CD14-positive monocyte (primary cell): ENCODE data around the gene GALNT17. TPM values are rescaled to one million over a fixed set of nuclear protein-coding genes. Genes with fewer than 3 reads are reported as not detected.

Experiments
- DNase-seq, 3 donors: peaks; one replicate each; pipeline ENCODE4 v3.0.0-alpha.2; 2011 to 2022
- H2AFZ ChIP-seq: 2 replicates; pipeline ENCODE4 v1.6.0; 2012; ENCODE audit warnings: mild to moderate bottlenecking, low read depth, low read length, inconsistent platforms; ENCODE audit not compliant: insufficient read depth, poor library complexity, severe bottlenecking
- H3K27ac ChIP-seq, 2 donors: 1 replicate in 1 of 2; 2 replicates in 1 of 2; pipeline ENCODE4 v1.5.1; 2012 to 2013; ENCODE audit warnings: low read length in 2 of 2, control low read depth in 1 of 2, inconsistent platforms in 1 of 2, low read depth in 1 of 2, mild to moderate bottlenecking in 1 of 2
- H3K27me3 ChIP-seq, 2 donors: one replicate each; pipeline versions ENCODE4 v1.6.0 to v1.6.1; 2011 to 2013; ENCODE audit warnings: low read length in 2 of 2; ENCODE audit not compliant: control insufficient read depth in 2 of 2, insufficient read depth in 2 of 2
- H3K36me3 ChIP-seq, 2 donors: replicated peaks in 1 of 2; 1 replicate in 1 of 2; 2 replicates in 1 of 2; pipeline versions ENCODE4 v1.5.1 to v1.6.1; 2012 to 2013; ENCODE audit warnings: low read length in 2 of 2, control low read depth in 1 of 2, inconsistent platforms in 1 of 2, mild to moderate bottlenecking in 1 of 2; ENCODE audit not compliant: insufficient read depth in 2 of 2, control insufficient read depth in 1 of 2
- H3K4me1 ChIP-seq, 2 donors: 1 replicate in 1 of 2; 2 replicates in 1 of 2; pipeline versions ENCODE4 v1.5.1 to v1.6.1; 2012 to 2013; ENCODE audit warnings: low read length in 2 of 2, control low read depth in 1 of 2, inconsistent platforms in 1 of 2, mild to moderate bottlenecking in 1 of 2, moderate library complexity in 1 of 2; ENCODE audit not compliant: insufficient read depth in 2 of 2, control insufficient read depth in 1 of 2
- H3K4me2 ChIP-seq: replicated peaks from 2 replicates; pipeline ENCODE3; 2012; ENCODE audit warnings: low read length, moderate library complexity, mild to moderate bottlenecking; ENCODE audit not compliant: poor library complexity, severe bottlenecking; ENCODE audit errors: extremely low read depth
- H3K4me3 ChIP-seq, 3 experiments: fragments of 200-600 bp in 1 of 3; sonication (generic) in 1 of 3; replicated peaks in 1 of 3; 1 replicate in 2 of 3; 2 replicates in 1 of 3; pipeline ENCODE4 v1.5.1; 2011 to 2013; ENCODE audit warnings: low read length in 3 of 3, mild to moderate bottlenecking in 3 of 3, control low read depth in 2 of 3, low read depth in 2 of 3, inconsistent platforms in 1 of 3, moderate library complexity in 1 of 3
- H3K79me2 ChIP-seq: 2 replicates; pipeline ENCODE4 v1.6.0; 2012; ENCODE audit warnings: mild to moderate bottlenecking, control low read depth, inconsistent platforms, low read length, moderate library complexity; ENCODE audit not compliant: insufficient read depth
- H3K9ac ChIP-seq: 2 replicates; pipeline ENCODE4 v1.6.0; 2017; ENCODE audit warnings: low read length, mild to moderate bottlenecking; ENCODE audit not compliant: insufficient read depth, poor library complexity, severe bottlenecking
- H3K9me3 ChIP-seq, 2 donors: replicated peaks in 1 of 2; 1 replicate in 1 of 2; 2 replicates in 1 of 2; pipeline versions ENCODE4 v1.5.1 to v1.6.1; 2012 to 2013; ENCODE audit warnings: low read length in 2 of 2, control low read depth in 1 of 2; ENCODE audit not compliant: control insufficient read depth in 1 of 2, insufficient read depth in 1 of 2
- H4K20me1 ChIP-seq: 2 replicates; pipeline ENCODE4 v1.6.0; 2012; ENCODE audit warnings: mild to moderate bottlenecking, low read length, control low read depth, moderate library complexity; ENCODE audit not compliant: insufficient read depth
- H3K27ac Mint-ChIP-seq, 7 donors: one replicate each; pipeline ENCODE4 v1.8.0; 2020; ENCODE audit warnings: mild to moderate bottlenecking in 7 of 7, mixed read lengths in 7 of 7, moderate library complexity in 6 of 7, inconsistent platforms in 2 of 7
- H3K27me3 Mint-ChIP-seq, 3 donors: one replicate each; pipeline ENCODE4 v1.8.0; 2021 to 2022; ENCODE audit warnings: low read depth in 3 of 3, mild to moderate bottlenecking in 3 of 3, mixed read lengths in 3 of 3, moderate library complexity in 3 of 3, inconsistent platforms in 1 of 3
- H3K36me3 Mint-ChIP-seq, 2 donors: one replicate each; pipeline ENCODE4 v1.8.0; 2020; ENCODE audit warnings: mixed read lengths in 2 of 2, inconsistent platforms in 1 of 2, mild to moderate bottlenecking in 1 of 2
- H3K4me1 Mint-ChIP-seq: one replicate; pipeline ENCODE4 v1.8.0; 2020; ENCODE audit warnings: mild to moderate bottlenecking, mixed read lengths
- H3K4me3 Mint-ChIP-seq, 2 donors: one replicate each; pipeline ENCODE4 v1.8.0; 2020; ENCODE audit warnings: mild to moderate bottlenecking in 2 of 2, mixed read lengths in 2 of 2, moderate library complexity in 1 of 2
- H3K9me3 Mint-ChIP-seq, 7 donors: one replicate each; pipeline ENCODE4 v1.8.0; 2020 to 2022; ENCODE audit warnings: mixed read lengths in 7 of 7, mild to moderate bottlenecking in 6 of 7, moderate library complexity in 6 of 7, inconsistent platforms in 2 of 7
- WGBS: methylation state at CpG from one replicate; pipeline ENCODE4 v1.1.5; 2013; ENCODE audit warnings: missing lambda C conversion rate; ENCODE audit not compliant: insufficient coverage; 5-methylcytosine and 5-hydroxymethylcytosine counted together
- intact Hi-C, 2 donors: fragments of 100-400 bp; cut with micrococcal nuclease; formaldehyde crosslinking; loops; one replicate each; pipeline versions ENCODE4 v1.15.0 to v1.15.1; 2023
- polyA plus RNA-seq, 3 donors: library from polyadenylated mRNA; depleted of rRNA in 1 of 3; unstranded in 2 of 3; stranded (reverse) in 1 of 3; fragments of 300-500 nt in 2 of 3; fragments of >200 nt in 1 of 3; fragmentation: Illumina TruSeq in 2 of 3; gene quantifications; 1 replicate in 2 of 3; 2 replicates in 1 of 3; pipeline ENCODE4 v1.2.3, GENCODE V29; 2012 to 2021
- TF ChIP-seq, protein P1 (sequence below): fragments of 200-600 bp; IDR thresholded peaks from one replicate; pipeline ENCODE4 v1.8.0; 2022; ENCODE audit warnings: antibody characterized with exemption, mild to moderate bottlenecking

The GALNT17 gene
- polyA plus RNA-seq, 3 donors: not detected

DNA sequence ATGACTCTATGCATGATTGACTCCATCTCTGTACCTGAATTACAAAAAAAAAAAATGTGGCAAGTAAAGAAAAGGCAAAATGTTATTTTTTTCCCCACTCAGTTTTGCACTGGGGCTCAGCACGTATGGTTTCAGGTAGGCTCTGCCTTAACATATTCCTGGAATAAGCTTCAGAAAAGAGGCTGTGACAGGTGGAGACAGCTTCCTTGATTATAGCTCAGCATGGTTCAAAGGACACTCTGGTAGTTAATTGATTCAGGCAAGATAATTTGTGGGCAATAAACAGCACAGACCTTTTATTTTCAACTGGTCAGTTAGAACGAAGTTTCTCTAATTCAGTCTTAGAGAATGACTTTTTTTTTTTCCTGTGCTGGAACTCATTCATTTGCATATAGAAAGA, 347.3 kb downstream of the GALNT17 start:
- no peaks in the 10 kb centered on the region for H3K4me1 Mint-ChIP-seq
- H3K27me3 Mint-ChIP-seq: peaks cover 0 to 2% (median 2%) of the 10 kb centered on the region in 3 donors
- H3K27ac Mint-ChIP-seq: no peak overlapping the region
- peaks cover 0 to 12% of the 10 kb centered on the region in 2 donors for H3K9me3 ChIP-seq
- DNase-seq: no peak
- H4K20me1 ChIP-seq: no peaks in the 10 kb centered on the region
- no peaks in the 10 kb centered on the region for H3K79me2 ChIP-seq
- H2AFZ ChIP-seq: no peak overlapping the region
- no peaks in the 10 kb centered on the region for H3K27me3 ChIP-seq
- no CpG with 5 or more reads among the region's 2 CpGs for WGBS
- no peak overlapping the region for H3K27ac ChIP-seq
- TF ChIP-seq, protein P1, sequence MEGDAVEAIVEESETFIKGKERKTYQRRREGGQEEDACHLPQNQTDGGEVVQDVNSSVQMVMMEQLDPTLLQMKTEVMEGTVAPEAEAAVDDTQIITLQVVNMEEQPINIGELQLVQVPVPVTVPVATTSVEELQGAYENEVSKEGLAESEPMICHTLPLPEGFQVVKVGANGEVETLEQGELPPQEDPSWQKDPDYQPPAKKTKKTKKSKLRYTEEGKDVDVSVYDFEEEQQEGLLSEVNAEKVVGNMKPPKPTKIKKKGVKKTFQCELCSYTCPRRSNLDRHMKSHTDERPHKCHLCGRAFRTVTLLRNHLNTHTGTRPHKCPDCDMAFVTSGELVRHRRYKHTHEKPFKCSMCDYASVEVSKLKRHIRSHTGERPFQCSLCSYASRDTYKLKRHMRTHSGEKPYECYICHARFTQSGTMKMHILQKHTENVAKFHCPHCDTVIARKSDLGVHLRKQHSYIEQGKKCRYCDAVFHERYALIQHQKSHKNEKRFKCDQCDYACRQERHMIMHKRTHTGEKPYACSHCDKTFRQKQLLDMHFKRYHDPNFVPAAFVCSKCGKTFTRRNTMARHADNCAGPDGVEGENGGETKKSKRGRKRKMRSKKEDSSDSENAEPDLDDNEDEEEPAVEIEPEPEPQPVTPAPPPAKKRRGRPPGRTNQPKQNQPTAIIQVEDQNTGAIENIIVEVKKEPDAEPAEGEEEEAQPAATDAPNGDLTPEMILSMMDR: no peak
- no peaks in the 10 kb centered on the region for H3K36me3 ChIP-seq
- no peaks in the 10 kb centered on the region for H3K4me1 ChIP-seq
- no peak overlapping the region for H3K9ac ChIP-seq
- no peak overlapping the region for H3K4me2 ChIP-seq
- peaks cover 0 to 16% (median 4%) of the 10 kb centered on the region in 7 donors for H3K9me3 Mint-ChIP-seq
- intact Hi-C loops: no loop called here
- H3K4me3 Mint-ChIP-seq: no peak overlapping the region
- H3K4me3 ChIP-seq: no peak overlapping the region
- no peaks in the 10 kb centered on the region for H3K36me3 Mint-ChIP-seq

DNA sequence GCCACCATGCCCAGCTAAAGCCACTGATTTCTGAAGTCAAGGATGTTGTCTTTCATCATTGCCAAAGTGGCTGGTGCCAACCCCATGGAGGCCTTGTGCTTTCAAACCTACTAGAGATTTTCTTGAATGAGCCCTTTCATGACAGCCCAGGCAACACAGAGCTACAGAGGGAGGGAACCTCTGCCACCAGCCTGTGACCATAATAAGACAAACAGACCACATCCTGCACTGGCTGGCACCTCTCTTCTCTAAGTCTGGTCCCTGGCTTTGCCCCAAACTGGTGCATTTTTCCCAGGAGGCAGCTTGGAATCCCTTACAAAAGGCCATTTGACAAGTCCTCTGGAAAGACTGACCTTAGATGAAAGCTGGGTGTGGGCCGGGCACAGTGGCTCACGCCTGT, 348.8 kb downstream of the GALNT17 start:
- no peak overlapping the region for H3K9ac ChIP-seq
- H3K27me3 ChIP-seq: no peaks in the 10 kb centered on the region
- intact Hi-C loops: no loop called here
- H3K36me3 Mint-ChIP-seq: no peaks in the 10 kb centered on the region
- no CpG with 5 or more reads among the region's 2 CpGs for WGBS
- no peak overlapping the region for H3K4me3 ChIP-seq
- no peaks in the 10 kb centered on the region for H3K36me3 ChIP-seq
- no peaks in the 10 kb centered on the region for H3K4me1 ChIP-seq
- H3K9me3 Mint-ChIP-seq: peaks cover 0 to 13% (median 4%) of the 10 kb centered on the region in 7 donors
- no peak overlapping the region for H2AFZ ChIP-seq
- DNase-seq: no peak
- H3K4me1 Mint-ChIP-seq: no peaks in the 10 kb centered on the region
- TF ChIP-seq, protein P1: no peak
- H3K27ac ChIP-seq: no peak overlapping the region
- H3K27me3 Mint-ChIP-seq: peaks cover 0 to 2% (median 2%) of the 10 kb centered on the region in 3 donors
- no peaks in the 10 kb centered on the region for H3K79me2 ChIP-seq
- H4K20me1 ChIP-seq: no peaks in the 10 kb centered on the region
- no peak overlapping the region for H3K4me2 ChIP-seq
- peaks cover 0 to 9% of the 10 kb centered on the region in 2 donors for H3K9me3 ChIP-seq
- H3K4me3 Mint-ChIP-seq: no peak overlapping the region
- no peak overlapping the region for H3K27ac Mint-ChIP-seq
